Measurements from ENCODE around the gene EHBP1L1. TPM values are rescaled to one million over a fixed set of nuclear protein-coding genes. Genes with fewer than 3 reads are reported as not detected.

Gene EHBP1L1
- total RNA-seq, 1 donor from 2014 or later, result 42.6 TPM

DNA sequence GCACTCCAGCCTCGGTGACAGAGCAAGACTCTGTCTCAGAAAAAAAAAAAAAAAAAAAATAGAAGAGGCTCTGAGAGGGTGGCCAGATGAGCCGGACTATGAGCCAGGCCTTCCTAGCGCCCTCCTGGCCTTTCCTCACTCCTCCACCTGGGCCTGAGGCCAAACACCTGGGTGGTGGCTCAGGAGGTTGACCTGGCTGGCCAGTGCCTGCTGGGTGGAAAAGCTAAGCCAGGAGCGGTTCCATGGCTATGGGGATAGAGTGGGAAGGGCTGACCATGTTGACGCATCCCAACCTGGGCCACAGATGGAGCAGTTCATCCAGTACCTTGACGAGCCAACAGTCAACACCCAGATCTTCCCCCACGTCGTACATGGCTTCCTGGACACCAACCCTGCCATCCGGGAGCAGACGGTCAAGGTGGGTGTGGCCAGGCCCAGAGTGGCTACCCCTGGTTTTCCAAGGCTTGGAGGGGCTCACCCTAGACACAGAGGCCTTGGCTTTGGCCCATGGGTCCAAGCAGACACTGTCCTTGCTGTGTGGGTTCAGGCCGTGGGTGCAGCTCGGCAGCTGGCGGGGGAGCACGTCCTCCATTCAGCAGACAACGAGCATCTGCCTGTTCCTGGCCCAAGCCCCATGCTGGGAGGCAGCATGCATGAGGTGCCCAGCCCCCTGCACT, 43.3 kb upstream of the EHBP1L1 start:
- no peak overlapping the region for H3K27ac Mint-ChIP-seq (ENCODE audit: unreplicated experiment)
- H3K4me1 Mint-ChIP-seq (ENCODE audit: unreplicated experiment), result peaks cover 3% of the 10 kb centered on the region
- H3K4me3 Mint-ChIP-seq (ENCODE audit: unreplicated experiment), result no peak overlapping the region
- peaks cover 20% of the 10 kb centered on the region for H3K36me3 Mint-ChIP-seq (ENCODE audit: unreplicated experiment)
- H3K27me3 Mint-ChIP-seq (ENCODE audit: unreplicated experiment), result no peaks in the 10 kb centered on the region
- no peak for TF ChIP-seq CTCF (IDR thresholded peaks at IDR 0.05)
- DNase-seq (ENCODE audit: extremely low spot score, unreplicated experiment), result no peak
- H3K9me3 Mint-ChIP-seq (ENCODE audit: unreplicated experiment), result no peaks in the 10 kb centered on the region

GRCh38 chr11:65535102-65535501, 40.8 kb upstream of the EHBP1L1 start:
- no peak for DNase-seq (ENCODE audit: extremely low spot score, unreplicated experiment)
- Mint-ChIP-seq H3K4me3 (ENCODE audit: unreplicated experiment) (no peak overlapping the region), H3K27me3 (ENCODE audit: unreplicated experiment) (no peaks in the 10 kb centered on the region), H3K36me3 (ENCODE audit: unreplicated experiment) (peaks cover 13% of the 10 kb centered on the region), H3K27ac (ENCODE audit: unreplicated experiment) (no peak overlapping the region), H3K4me1 (ENCODE audit: unreplicated experiment) (peaks cover 2% of the 10 kb centered on the region), H3K9me3 (ENCODE audit: unreplicated experiment) (no peaks in the 10 kb centered on the region)
- TF ChIP-seq CTCF (IDR thresholded peaks at IDR 0.05), result no peak

DNA sequence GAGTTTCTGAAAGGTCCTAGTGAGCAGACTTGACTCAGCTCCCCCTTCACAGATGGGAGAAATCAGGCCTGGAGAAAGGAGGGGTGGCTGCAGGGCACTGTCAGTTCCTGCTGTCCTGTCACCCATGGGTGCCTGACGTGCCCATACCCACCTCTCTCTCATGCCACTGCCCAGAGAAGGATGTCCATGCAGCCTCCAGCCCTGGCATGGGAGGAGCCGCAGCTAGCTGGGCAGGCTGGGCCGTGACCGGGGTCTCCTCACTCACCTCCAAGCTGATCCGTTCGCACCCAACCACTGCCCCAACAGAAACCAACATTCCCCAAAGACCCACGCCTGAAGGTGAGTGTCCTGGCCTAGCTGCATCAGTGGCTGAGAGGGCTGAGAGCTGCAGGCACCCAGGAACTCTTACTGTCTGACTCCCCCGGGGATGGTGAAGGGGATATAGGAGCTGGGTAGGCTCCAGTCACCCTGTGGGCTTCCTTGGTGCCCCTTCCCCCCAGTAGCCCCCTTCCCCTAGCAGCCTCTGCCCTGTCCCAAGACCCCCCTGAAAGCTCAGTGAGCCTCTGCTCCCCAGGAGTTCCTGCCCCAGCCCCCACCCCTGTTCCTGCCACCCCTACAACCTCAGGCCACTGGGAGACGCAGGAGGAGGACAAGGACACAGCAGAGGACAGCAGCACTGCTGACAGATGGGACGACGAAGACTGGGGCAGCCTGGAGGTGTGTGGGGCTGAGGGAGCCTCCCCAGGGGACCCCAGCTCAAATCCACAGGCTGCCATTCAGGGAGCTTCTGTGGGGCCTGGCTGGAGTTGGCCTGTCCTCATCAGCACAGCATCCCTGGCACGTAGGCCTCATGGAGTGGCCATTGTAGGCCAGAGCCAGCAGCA, 39.2 kb upstream of the EHBP1L1 start:
- Mint-ChIP-seq H3K36me3 (ENCODE audit: unreplicated experiment) (peaks cover 6% of the 10 kb centered on the region), H3K27ac (ENCODE audit: unreplicated experiment) (no peak overlapping the region), H3K27me3 (ENCODE audit: unreplicated experiment) (no peaks in the 10 kb centered on the region), H3K4me3 (ENCODE audit: unreplicated experiment) (no peak overlapping the region), H3K4me1 (ENCODE audit: unreplicated experiment) (peaks cover 12% of the 10 kb centered on the region), H3K9me3 (ENCODE audit: unreplicated experiment) (no peaks in the 10 kb centered on the region)
- no peak for DNase-seq (ENCODE audit: extremely low spot score, unreplicated experiment)
- TF ChIP-seq CTCF (IDR thresholded peaks at IDR 0.05), result no peak

GRCh38 chr11:65537296-65537597, 38.6 kb upstream of the EHBP1L1 start:
- Mint-ChIP-seq H3K4me1 (ENCODE audit: unreplicated experiment) (peaks cover 15% of the 10 kb centered on the region), H3K4me3 (ENCODE audit: unreplicated experiment) (no peak overlapping the region), H3K36me3 (ENCODE audit: unreplicated experiment) (peaks cover 4% of the 10 kb centered on the region), H3K27ac (ENCODE audit: unreplicated experiment) (peak overlapping the region; percentile 54), H3K9me3 (ENCODE audit: unreplicated experiment) (no peaks in the 10 kb centered on the region), H3K27me3 (ENCODE audit: unreplicated experiment) (no peaks in the 10 kb centered on the region)
- no peak for DNase-seq (ENCODE audit: extremely low spot score, unreplicated experiment)
- TF ChIP-seq CTCF (IDR thresholded peaks at IDR 0.05), result no peak

GRCh38 chr11:65537620-65538231, 38.1 kb upstream of the EHBP1L1 start:
- Mint-ChIP-seq H3K9me3 (ENCODE audit: unreplicated experiment) (no peaks in the 10 kb centered on the region), H3K27ac (ENCODE audit: unreplicated experiment) (peak overlapping the region; percentile 54), H3K36me3 (ENCODE audit: unreplicated experiment) (peaks cover 6% of the 10 kb centered on the region), H3K4me3 (ENCODE audit: unreplicated experiment) (no peak overlapping the region), H3K4me1 (ENCODE audit: unreplicated experiment) (peaks cover 15% of the 10 kb centered on the region), H3K27me3 (ENCODE audit: unreplicated experiment) (no peaks in the 10 kb centered on the region)
- TF ChIP-seq CTCF (IDR thresholded peaks at IDR 0.05), result no peak
- no peak for DNase-seq (ENCODE audit: extremely low spot score, unreplicated experiment)

All from osteocyte (in vitro differentiated cells).